DND-41 (cell line): ENCODE results near the gene DEAF1.

Source experiments
- ATAC-seq: fragments of 200-7000 bp; cut with Tn5 transposase; 3 replicates; pipeline ENCODE4 v1.9.1; 2021; ENCODE audit warnings: low read depth; ENCODE audit not compliant: insufficient read depth
- DNase-seq: peaks from one replicate; pipeline ENCODE4 v3.0.0-alpha.2; 2020
- H2AFZ ChIP-seq: 2 replicates; pipeline ENCODE4 v1.6.0; 2012; ENCODE audit warnings: low read depth, low read length
- H3K27ac ChIP-seq: 2 replicates; pipeline ENCODE4 v1.5.1; 2012; ENCODE audit warnings: low read length, inconsistent platforms
- H3K27me3 ChIP-seq: fragments of 200-600 bp; sonication (generic); 2 replicates; pipeline ENCODE4 v1.6.0; 2012; ENCODE audit warnings: low read length, mild to moderate bottlenecking, inconsistent platforms; ENCODE audit not compliant: insufficient read depth, poor library complexity
- H3K36me3 ChIP-seq: 2 replicates; pipeline ENCODE4 v1.5.1; 2012; ENCODE audit warnings: low read length, inconsistent platforms; ENCODE audit not compliant: insufficient read depth
- H3K4me1 ChIP-seq: 2 replicates; pipeline ENCODE4 v1.5.1; 2012; ENCODE audit warnings: mild to moderate bottlenecking, low read length; ENCODE audit not compliant: insufficient read depth
- H3K4me2 ChIP-seq: 2 replicates; pipeline ENCODE4 v1.6.0; 2012; ENCODE audit warnings: mild to moderate bottlenecking, moderate library complexity, low read length, inconsistent platforms; ENCODE audit not compliant: insufficient read depth
- H3K4me3 ChIP-seq, 2 experiments: fragments of 200-600 bp in 1 of 2; shearing (Covaris generic) in 1 of 2; 2 replicates each; pipeline ENCODE4 v1.5.1; 2012 to 2016; ENCODE audit warnings: inconsistent platforms in 2 of 2, low read length in 2 of 2, mild to moderate bottlenecking in 2 of 2, low read depth in 1 of 2, moderate library complexity in 1 of 2
- H3K79me2 ChIP-seq: 2 replicates; pipeline ENCODE4 v1.6.0; 2012; ENCODE audit warnings: low read length, inconsistent platforms; ENCODE audit not compliant: insufficient read depth
- H3K9ac ChIP-seq: 2 replicates; pipeline ENCODE4 v1.6.0; 2012; ENCODE audit warnings: low read depth, mild to moderate bottlenecking, inconsistent platforms, low read length, moderate library complexity
- H3K9me3 ChIP-seq: 2 replicates; pipeline ENCODE4 v1.5.1; 2012; ENCODE audit warnings: low read length, moderate library complexity, mild to moderate bottlenecking, inconsistent platforms; ENCODE audit not compliant: insufficient read depth, severe bottlenecking
- H4K20me1 ChIP-seq: 2 replicates; pipeline ENCODE4 v1.6.0; 2012; ENCODE audit warnings: low read length; ENCODE audit not compliant: insufficient read depth
- CTCF ChIP-seq: IDR thresholded peaks from 2 replicates; pipeline ENCODE4 v1.5.1; 2012; ENCODE audit warnings: borderline replicate concordance, low read length, moderate library complexity, mild to moderate bottlenecking; ENCODE audit not compliant: poor library complexity, severe bottlenecking; ENCODE audit errors: extremely low read depth
- EZH2 ChIP-seq: IDR thresholded peaks from 3 replicates; pipeline ENCODE4 v1.6.1; 2012; ENCODE audit warnings: borderline replicate concordance, low read depth, mild to moderate bottlenecking, moderate library complexity, low read length, inconsistent platforms; ENCODE audit not compliant: severe bottlenecking

Gene DEAF1

GRCh38 chr11:693887-694562 lies 997 bp downstream of the DEAF1 start:
- peaks cover 30% of the 10 kb centered on the region for H3K36me3 ChIP-seq
- no peak overlapping the region for H2AFZ ChIP-seq
- peak overlapping the region; percentile 93 for H3K9ac ChIP-seq
- H3K27me3 ChIP-seq, result no peaks in the 10 kb centered on the region
- no peaks in the 10 kb centered on the region for H3K9me3 ChIP-seq
- no peak for DNase-seq
- peaks cover 82% of the 10 kb centered on the region for H3K79me2 ChIP-seq
- peak overlapping the region; percentile 16 to 95; a peak in 3 of 4 replicates for H3K4me3 ChIP-seq
- peaks cover 37% of the 10 kb centered on the region for H4K20me1 ChIP-seq
- TF ChIP-seq CTCF, result no peak
- no peak for TF ChIP-seq EZH2
- ATAC-seq, result no peak
- peak overlapping the region; percentile 32; the same call in 1 of the 2 replicates for H3K27ac ChIP-seq
- peaks cover 46% of the 10 kb centered on the region for H3K4me1 ChIP-seq
- peak overlapping the region; percentile 97 for H3K4me2 ChIP-seq

- no peaks in the 10 kb centered on the region for H3K9me3 ChIP-seq
- peaks cover 42% of the 10 kb centered on the region for H4K20me1 ChIP-seq
- TF ChIP-seq CTCF, result no peak
- TF ChIP-seq EZH2, result no peak
- H3K27me3 ChIP-seq, result no peaks in the 10 kb centered on the region
- ATAC-seq (no peak), DNase-seq (no peak)
- H3K27ac ChIP-seq, result peak overlapping the region; percentile 3; the same call in 1 of the 2 replicates
- peak overlapping the region; percentile 97 for H3K4me2 ChIP-seq
- peaks cover 80% of the 10 kb centered on the region for H3K79me2 ChIP-seq
- H3K9ac ChIP-seq, result peak overlapping the region; percentile 93
- peak overlapping the region; percentile 16 to 95; a peak in 3 of 4 replicates for H3K4me3 ChIP-seq
- peaks cover 46% of the 10 kb centered on the region for H3K4me1 ChIP-seq
- peaks cover 31% of the 10 kb centered on the region for H3K36me3 ChIP-seq
- H2AFZ ChIP-seq, result no peak overlapping the region
Measured at GRCh38 chr11:693415-693831, 1.6 kb downstream of the DEAF1 start.

DNA sequence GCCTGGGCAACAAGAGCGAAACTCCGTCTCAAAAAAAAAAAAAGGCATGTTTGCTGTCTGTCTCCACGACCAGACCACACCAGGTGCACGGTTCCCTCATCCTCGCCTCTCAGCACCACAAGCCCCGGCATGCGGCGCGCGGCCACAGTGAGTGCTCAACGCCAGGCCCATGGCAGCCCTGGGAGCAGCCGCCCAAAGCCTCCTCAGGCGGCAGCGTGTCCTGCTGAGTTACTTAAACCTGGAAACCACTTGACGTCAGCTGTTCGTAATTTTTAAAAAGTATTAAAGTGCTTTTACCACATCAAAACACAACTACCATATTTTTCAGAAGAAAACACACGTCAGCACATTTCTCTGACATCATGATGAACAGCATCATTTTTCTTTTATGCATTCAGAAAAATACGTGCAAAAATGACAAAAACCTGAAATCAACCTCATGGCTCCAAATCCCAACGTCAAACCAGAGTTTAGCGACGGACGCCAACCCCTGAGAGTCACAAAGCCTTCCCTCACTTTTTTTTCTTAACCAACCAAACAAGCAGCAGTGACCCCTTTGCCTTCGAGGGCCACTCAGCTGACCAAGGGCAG lies 2.1 kb downstream of the DEAF1 start:
- no peaks in the 10 kb centered on the region for H3K27me3 ChIP-seq
- H4K20me1 ChIP-seq, result peaks cover 46% of the 10 kb centered on the region
- H3K4me1 ChIP-seq, result peaks cover 46% of the 10 kb centered on the region
- peaks cover 76% of the 10 kb centered on the region for H3K79me2 ChIP-seq
- peak overlapping the region; percentile 93; the same call in 1 of the 2 replicates for H3K9ac ChIP-seq
- no peaks in the 10 kb centered on the region for H3K9me3 ChIP-seq
- peak overlapping the region in 1 of 2 experiments; percentile 95; a peak in 1 of 4 replicates for H3K4me3 ChIP-seq
- H3K4me2 ChIP-seq, result peak overlapping the region; percentile 97
- TF ChIP-seq CTCF, result no peak
- no peak for TF ChIP-seq EZH2
- peak; percentile 28 for DNase-seq
- H2AFZ ChIP-seq, result no peak overlapping the region
- peaks cover 36% of the 10 kb centered on the region for H3K36me3 ChIP-seq
- no peak overlapping the region for H3K27ac ChIP-seq
- no peak for ATAC-seq
